H1 (cell line): ENCODE results near the gene ATP6AP1. TPM values are rescaled to one million over a fixed set of nuclear protein-coding genes. Genes with fewer than 3 reads are reported as not detected.

Source experiments
- CTCF ChIA-PET: fragments of 300-600 bp; sonication (Branson Sonifier 250); formaldehyde crosslinking; loops from one replicate; lab custom pipeline; 2021; ENCODE audit not compliant: partially characterized antibody; lab: Charles Lee
- POLR2A ChIA-PET: fragments of 300-600 bp; sonication (Branson Sonifier 250); formaldehyde crosslinking; loops from one replicate; lab custom pipeline; 2021; ENCODE audit warnings: inconsistent platforms; ENCODE audit not compliant: partially characterized antibody; lab: Charles Lee
- DNase-seq, 2 experiments: peaks; one replicate each; pipeline versions ENCODE4 v3.0.0 to v3.0.0-alpha.2; 2010 to 2022; ENCODE audit warnings: low spot score in 2 of 2, low read depth in 1 of 2, mixed read lengths in 1 of 2
- FAIRE-seq: peaks from 2 replicates; lab custom pipeline; 2011; peaks lifted over from hg19 to GRCh38; lab: Jason Lieb, UNC
- H2AFZ ChIP-seq: 2 replicates; pipeline ENCODE4 v1.8.1; 2012; ENCODE audit warnings: low read length, inconsistent platforms
- H2AK5ac ChIP-seq: 2 replicates; pipeline ENCODE4 v1.6.1; 2013; ENCODE audit warnings: low read depth, low read length
- H2BK120ac ChIP-seq: replicated peaks from 2 replicates; pipeline ENCODE3; 2013; ENCODE audit warnings: low read depth, low read length, inconsistent platforms
- H2BK12ac ChIP-seq: 2 replicates; pipeline ENCODE4 v1.6.1; 2013; ENCODE audit warnings: low read depth, low read length
- H2BK15ac ChIP-seq: 2 replicates; pipeline ENCODE4 v1.6.1; 2013; ENCODE audit warnings: low read length
- H2BK20ac ChIP-seq: 2 replicates; pipeline ENCODE4 v1.6.1; 2013; ENCODE audit warnings: low read length
- H2BK5ac ChIP-seq: 2 replicates; pipeline ENCODE4 v1.6.1; 2013; ENCODE audit warnings: low read depth, low read length
- H3K14ac ChIP-seq: 2 replicates; pipeline ENCODE4 v1.6.1; 2013; ENCODE audit warnings: inconsistent platforms; ENCODE audit not compliant: insufficient read length
- H3K18ac ChIP-seq: 2 replicates; pipeline ENCODE4 v1.6.1; 2013; ENCODE audit warnings: low read length; ENCODE audit errors: extremely low read depth
- H3K23ac ChIP-seq: 2 replicates; pipeline ENCODE4 v1.6.1; 2013; ENCODE audit warnings: inconsistent platforms; ENCODE audit not compliant: insufficient read length
- H3K23me2 ChIP-seq: 2 replicates; pipeline ENCODE4 v1.6.1; 2013; ENCODE audit warnings: low read depth, low read length
- H3K27ac ChIP-seq: 2 replicates; pipeline ENCODE4 v1.6.1; 2011; ENCODE audit warnings: low read depth, low read length, inconsistent platforms
- H3K27me3 ChIP-seq, 4 experiments: replicated peaks in 1 of 4; 1 replicate in 1 of 4; 2 replicates in 3 of 4; pipeline versions ENCODE4 v1.6.1 to v1.8.1; 2011 to 2013; ENCODE audit warnings: low read length in 3 of 4, mild to moderate bottlenecking in 3 of 4, inconsistent platforms in 2 of 4, mixed read lengths in 2 of 4, moderate library complexity in 1 of 4; ENCODE audit not compliant: control insufficient read depth in 3 of 4, insufficient read depth in 3 of 4; ENCODE audit errors: extremely low read depth in 1 of 4
- H3K36me3 ChIP-seq, 4 experiments: 2 replicates each; pipeline versions ENCODE4 v1.6.1 to v1.8.1; 2011 to 2013; ENCODE audit warnings: mild to moderate bottlenecking in 4 of 4, low read length in 3 of 4, moderate library complexity in 2 of 4, control low read depth in 1 of 4, inconsistent platforms in 1 of 4; ENCODE audit not compliant: insufficient read depth in 4 of 4, control insufficient read depth in 2 of 4
- H3K4ac ChIP-seq: replicated peaks from 2 replicates; pipeline ENCODE3; 2013; ENCODE audit warnings: low read length, low read depth, mixed read lengths, inconsistent platforms; ENCODE audit not compliant: insufficient read length
- H3K4me1 ChIP-seq, 4 experiments: replicated peaks in 1 of 4; 1 replicate in 1 of 4; 2 replicates in 3 of 4; pipeline versions ENCODE4 v1.6.1 to v1.8.1; 2011 to 2013; ENCODE audit warnings: low read length in 3 of 4, inconsistent platforms in 2 of 4, mixed read lengths in 1 of 4; ENCODE audit not compliant: insufficient read depth in 4 of 4, control insufficient read depth in 3 of 4
- H3K4me2 ChIP-seq, 2 experiments: 2 replicates each; pipeline versions ENCODE4 v1.6.1 to v1.8.1; 2011 to 2013; ENCODE audit warnings: low read depth in 2 of 2, low read length in 2 of 2, control low read depth in 1 of 2, inconsistent platforms in 1 of 2, mild to moderate bottlenecking in 1 of 2; ENCODE audit not compliant: insufficient read depth in 1 of 2
- H3K4me3 ChIP-seq, 4 experiments: fragments of 200-600, 300-600 bp in 1 of 4; sonication (generic), shearing (Covaris generic), sonication (Bioruptor Twin) in 1 of 4; 2 replicates each; pipeline versions ENCODE4 v1.5.1 to v1.8.1; 2011 to 2016; ENCODE audit warnings: low read length in 4 of 4, low read depth in 3 of 4, control low read depth in 2 of 4, inconsistent platforms in 2 of 4, mild to moderate bottlenecking in 2 of 4, mixed read lengths in 1 of 4, moderate library complexity in 1 of 4; ENCODE audit not compliant: insufficient read depth in 2 of 4; ENCODE audit errors: extremely low read depth in 1 of 4
- H3K56ac ChIP-seq: replicated peaks from 2 replicates; pipeline ENCODE3; 2013; ENCODE audit warnings: low read depth, mild to moderate bottlenecking, mixed read lengths, low read length, inconsistent platforms; ENCODE audit not compliant: insufficient read length
- H3K79me1 ChIP-seq: 2 replicates; pipeline ENCODE4 v1.6.1; 2013; ENCODE audit warnings: low read depth, low read length, control low read depth
- H3K79me2 ChIP-seq, 2 experiments: 2 replicates each; pipeline versions ENCODE4 v1.6.1 to v1.8.1; 2012 to 2013; ENCODE audit warnings: low read length in 2 of 2, mild to moderate bottlenecking in 2 of 2, inconsistent platforms in 1 of 2; ENCODE audit not compliant: insufficient read depth in 2 of 2, control insufficient read depth in 1 of 2
- H3K9ac ChIP-seq, 4 experiments: replicated peaks in 1 of 4; 1 replicate in 1 of 4; 2 replicates in 3 of 4; pipeline versions ENCODE4 v1.6.1 to v1.8.1; 2011 to 2013; ENCODE audit warnings: low read depth in 3 of 4, low read length in 3 of 4, control low read depth in 2 of 4, mild to moderate bottlenecking in 2 of 4, moderate library complexity in 2 of 4, inconsistent platforms in 1 of 4; ENCODE audit errors: extremely low read depth in 1 of 4
- H3K9me3 ChIP-seq, 2 experiments: 2 replicates each; pipeline versions ENCODE4 v1.6.1 to v1.8.1; 2012 to 2013; ENCODE audit warnings: mild to moderate bottlenecking in 2 of 2, moderate library complexity in 2 of 2, control low read depth in 1 of 2, inconsistent platforms in 1 of 2, low read depth in 1 of 2, low read length in 1 of 2, mixed read lengths in 1 of 2; ENCODE audit not compliant: insufficient read depth in 2 of 2
- H4K20me1 ChIP-seq, 2 experiments: replicated peaks in 1 of 2; 2 replicates each; pipeline versions ENCODE3 to v1.8.1; 2011 to 2013; ENCODE audit warnings: inconsistent platforms in 2 of 2, low read length in 2 of 2, mild to moderate bottlenecking in 1 of 2; ENCODE audit not compliant: insufficient read depth in 2 of 2, control insufficient read depth in 1 of 2
- H4K5ac ChIP-seq: 2 replicates; pipeline ENCODE4 v1.6.1; 2013; ENCODE audit warnings: low read length, low read depth, mixed read lengths, inconsistent platforms; ENCODE audit not compliant: insufficient read length
- H4K8ac ChIP-seq: 2 replicates; pipeline ENCODE4 v1.8.0; 2013; ENCODE audit warnings: mild to moderate bottlenecking, moderate library complexity, low read length, inconsistent platforms; ENCODE audit not compliant: insufficient read depth; ENCODE audit errors: extremely low read depth
- H4K91ac ChIP-seq: replicated peaks from 2 replicates; pipeline ENCODE3; 2013; ENCODE audit warnings: low read length, mixed read lengths, inconsistent platforms; ENCODE audit not compliant: insufficient read length
- BCL11A ChIP-seq, 2 experiments: IDR thresholded peaks; one replicate each; pipeline ENCODE4 v1.6.1; 2011; ENCODE audit warnings: low read depth in 2 of 2, low read length in 2 of 2, mild to moderate bottlenecking in 2 of 2
- CHD2 ChIP-seq: IDR thresholded peaks from 2 replicates; pipeline ENCODE4 v1.6.1; 2012; ENCODE audit warnings: low read length, improper control_type of control experiment
- CREB1 ChIP-seq: IDR thresholded peaks from 2 replicates; pipeline ENCODE4 v1.6.1; 2012; ENCODE audit warnings: inconsistent platforms
- EP300 ChIP-seq, 2 experiments: IDR thresholded peaks; 1 replicate in 1 of 2; 2 replicates in 1 of 2; pipeline ENCODE4 v1.6.1; 2011 to 2012; ENCODE audit warnings: low read depth in 2 of 2, low read length in 2 of 2, mild to moderate bottlenecking in 2 of 2, borderline replicate concordance in 1 of 2, inconsistent platforms in 1 of 2, moderate library complexity in 1 of 2
- GABPA ChIP-seq: IDR thresholded peaks from 2 replicates; pipeline ENCODE4 v1.6.1; 2011; ENCODE audit warnings: mild to moderate bottlenecking, low read length, moderate library complexity, borderline replicate concordance; ENCODE audit not compliant: insufficient read depth
- GTF2F1 ChIP-seq: IDR thresholded peaks from 2 replicates; pipeline ENCODE4 v1.6.1; 2012; ENCODE audit warnings: low read depth, low read length, improper control_type of control experiment, borderline replicate concordance
- MAFK ChIP-seq: IDR thresholded peaks from 2 replicates; pipeline ENCODE4 v1.6.1; 2012; ENCODE audit warnings: low read depth, mild to moderate bottlenecking, improper control_type of control experiment, low read length
- NRF1 ChIP-seq: IDR thresholded peaks from 2 replicates; pipeline ENCODE4 v1.6.1; 2011; ENCODE audit warnings: mild to moderate bottlenecking, low read depth, low read length, improper control_type of control experiment
- POU5F1 ChIP-seq: IDR thresholded peaks from 2 replicates; pipeline ENCODE4 v1.6.1; 2011; ENCODE audit warnings: low read depth, mild to moderate bottlenecking, low read length, moderate library complexity
- SP1 ChIP-seq: IDR thresholded peaks from 2 replicates; pipeline ENCODE4 v1.6.1; 2011; ENCODE audit warnings: low read depth, low read length
- SP4 ChIP-seq: IDR thresholded peaks from 2 replicates; pipeline ENCODE4 v1.6.1; 2012; ENCODE audit warnings: low read length, inconsistent platforms
- TBP ChIP-seq: IDR thresholded peaks from 2 replicates; pipeline ENCODE4 v1.6.1; 2011; ENCODE audit warnings: low read depth, low read length, improper control_type of control experiment
- TEAD4 ChIP-seq: IDR thresholded peaks from 2 replicates; pipeline ENCODE4 v1.6.1; 2012; ENCODE audit warnings: low read depth, low read length, inconsistent platforms, mixed read lengths
- WGBS, 2 experiments: shearing (Covaris generic) in 1 of 2; methylation state at CpG; one replicate each; pipeline versions ENCODE4 v1.1.6 to v1.1.7; 2013 to 2015; ENCODE audit warnings: low lambda C conversion rate in 2 of 2, mixed read lengths in 2 of 2, inconsistent platforms in 1 of 2, low coverage in 1 of 2, missing lambda C conversion rate in 1 of 2; ENCODE audit not compliant: insufficient replicate concordance in 2 of 2, insufficient coverage in 1 of 2, insufficient read length in 1 of 2; ENCODE audit errors: extremely low coverage in 1 of 2, missing lambda C conversion rate in 1 of 2; 5-methylcytosine and 5-hydroxymethylcytosine counted together
- polyA plus RNA-seq, 7 experiments: library from polyadenylated mRNA; depleted of rRNA in 3 of 7; stranded (reverse) in 5 of 7; unstranded in 2 of 7; fragments of >200 nt in 5 of 7; fragments of 200-250 nt in 2 of 7; gene quantifications; 1 replicate in 5 of 7; 2 replicates in 1 of 7; 4 replicates in 1 of 7; pipeline versions ENCODE4 v1.2.1 to v1.2.3, GENCODE V29; 2011 to 2013; ENCODE audit warnings: missing spikeins in 2 of 7, mixed read lengths in 2 of 7
- total RNA-seq: library from RNA; stranded (reverse); fragmentation: NEBNext Ultra II Directional; extraction: Animal tissue kit (Norgen Biotek cat#: 25700); gene quantifications from 2 replicates; pipeline ENCODE4 v1.2.1, GENCODE V29; 2021
- TF ChIP-seq, protein P1 (sequence below): IDR thresholded peaks from 2 replicates; pipeline ENCODE4 v1.6.1; 2011; ENCODE audit warnings: low read depth, mild to moderate bottlenecking, low read length; ENCODE audit not compliant: insufficient read depth

ATP6AP1 gene
- total and polyA plus RNA-seq, 2 of the 8 experiments (the other 6 are each of a cell fraction or from before 2014, with no cell fraction given), result 44.6 to 80.8 TPM

DNA sequence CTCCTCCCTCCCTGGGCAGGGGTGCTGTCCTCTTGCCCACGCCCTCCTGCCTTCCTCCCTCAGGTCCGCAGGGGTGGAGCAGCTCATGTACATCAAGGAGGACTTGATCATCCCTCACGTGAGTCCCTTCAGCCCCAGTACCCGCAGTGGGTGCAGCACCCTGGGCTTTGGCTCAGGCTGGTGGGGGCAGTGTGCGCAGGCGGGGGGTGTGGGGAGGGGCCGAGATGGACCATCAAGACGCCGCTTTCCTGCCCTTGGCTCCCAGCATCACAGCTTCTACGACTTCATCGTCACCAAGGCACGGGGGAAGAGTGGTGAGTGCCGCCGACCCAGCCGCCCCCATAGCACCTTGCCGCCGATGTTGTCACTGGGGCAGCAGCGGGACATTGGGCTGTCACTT is 21.1 kb downstream of the ATP6AP1 start:
- ChIA-PET POLR2A (interaction anchor here (0.6 to 1.4 kb wide), 5 partner anchors 8 to 50 kb away, joined by 3 to 4 read pairs (median 3); partner anchors contain the start of gene PLXNA3), CTCF (interaction anchor here (1.0 to 1.4 kb wide), 3 partner anchors 28 to 78 kb away, joined by 3 read pairs; no protein-coding TSS in a partner anchor)
- no peak overlapping the region for H3K4me2 ChIP-seq
- H2BK5ac ChIP-seq, result no peak overlapping the region
- H3K9ac ChIP-seq, result no peak overlapping the region
- H3K4me1 ChIP-seq, result peaks cover 0 to 3% (median 0%) of the 10 kb centered on the region in 4 experiments; a peak in 1 of 7 replicates
- no peak overlapping the region for H2BK12ac ChIP-seq
- no peaks in the 10 kb centered on the region for H3K9me3 ChIP-seq
- TF ChIP-seq NRF1 (no peak), CHD2 (no peak), SP4 (no peak), EP300 (IDR thresholded peaks at IDR 0.05; ENCODE audit: borderline replicate concordance in 1 of 2, low read depth in 2 of 2, low read length in 2 of 2) (no peak), TBP (no peak), BCL11A (IDR thresholded peaks at IDR 0.05; ENCODE audit: low read depth in 2 of 2, low read length in 2 of 2) (no peak), TEAD4 (no peak), POU5F1 (no peak), SP1 (no peak), MAFK (no peak), CREB1 (no peak), GTF2F1 (no peak), GABPA (no peak)
- TF ChIP-seq, protein P1, sequence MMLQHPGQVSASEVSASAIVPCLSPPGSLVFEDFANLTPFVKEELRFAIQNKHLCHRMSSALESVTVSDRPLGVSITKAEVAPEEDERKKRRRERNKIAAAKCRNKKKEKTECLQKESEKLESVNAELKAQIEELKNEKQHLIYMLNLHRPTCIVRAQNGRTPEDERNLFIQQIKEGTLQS, result no peak
- FAIRE-seq, result no peak
- no peaks in the 10 kb centered on the region; the same call in 1 of the 2 replicates for H3K79me1 ChIP-seq
- no peak overlapping the region for H2BK120ac ChIP-seq
- H3K36me3 ChIP-seq, result peaks cover 0 to 17% (median 5%) of the 10 kb centered on the region in 4 experiments; a peak in 5 of 8 replicates
- no peaks in the 10 kb centered on the region; the same call in 1 of the 2 replicates for H3K23me2 ChIP-seq
- no peaks in the 10 kb centered on the region; a peak in 1 of 4 replicates for H3K79me2 ChIP-seq
- no peak overlapping the region for H2BK15ac ChIP-seq
- H4K5ac ChIP-seq, result no peak overlapping the region
- peaks cover 0 to 2% of the 10 kb centered on the region in 2 experiments for H4K20me1 ChIP-seq
- no peak overlapping the region for H3K14ac ChIP-seq
- no peak overlapping the region for H3K4me3 ChIP-seq
- H4K8ac ChIP-seq, result no peak overlapping the region
- no peak overlapping the region for H4K91ac ChIP-seq
- no peak overlapping the region for H3K18ac ChIP-seq
- H3K27me3 ChIP-seq, result no peaks in the 10 kb centered on the region
- no peak overlapping the region for H2BK20ac ChIP-seq
- 90% methylated on average over 2 of the region's 18 CpGs; no CpG with 5 or more reads in 1 of the 2 experiments for WGBS, 2 experiments
- no peak overlapping the region for H3K27ac ChIP-seq
- H3K4ac ChIP-seq, result no peak overlapping the region
- H2AFZ ChIP-seq, result no peak overlapping the region
- no peak overlapping the region for H2AK5ac ChIP-seq
- no peak overlapping the region for H3K23ac ChIP-seq
- H3K56ac ChIP-seq, result no peak overlapping the region
- DNase-seq, result no peak
